GM12892 (cell line): ENCODE measurements around the gene DOK6.

Experiments
- POLR2A ChIP-seq: IDR thresholded peaks from 2 replicates; pipeline ENCODE4 v1.6.1; 2011; ENCODE audit warnings: low read depth, low read length, control low read depth
- POLR2AphosphoS5 ChIP-seq: IDR thresholded peaks from 2 replicates; pipeline ENCODE4 v1.6.1; 2011; ENCODE audit warnings: low read depth, low read length, control low read depth
- TAF1 ChIP-seq: IDR thresholded peaks from 2 replicates; pipeline ENCODE4 v1.6.1; 2011; ENCODE audit warnings: low read depth, mild to moderate bottlenecking, control low read depth, low read length, borderline replicate concordance

- TF ChIP-seq POLR2A, result no peak
- no peak for TF ChIP-seq TAF1
- TF ChIP-seq POLR2AphosphoS5, result no peak
These were observed 395.1 kb downstream of the DOK6 start for GRCh38 chr18:69795791-69796190.
